ENCODE measurements around the gene BBX. TPM values are rescaled to one million over a fixed set of nuclear protein-coding genes. Genes with fewer than 3 reads are reported as not detected.
A peak's percentile ranks its signal among the peaks of the same experiment; 100 is the strongest.

The BBX gene
- total RNA-seq, 6 experiments from 2014 or later, result 40.6 to 50.3 (median 46.4) TPM

DNA sequence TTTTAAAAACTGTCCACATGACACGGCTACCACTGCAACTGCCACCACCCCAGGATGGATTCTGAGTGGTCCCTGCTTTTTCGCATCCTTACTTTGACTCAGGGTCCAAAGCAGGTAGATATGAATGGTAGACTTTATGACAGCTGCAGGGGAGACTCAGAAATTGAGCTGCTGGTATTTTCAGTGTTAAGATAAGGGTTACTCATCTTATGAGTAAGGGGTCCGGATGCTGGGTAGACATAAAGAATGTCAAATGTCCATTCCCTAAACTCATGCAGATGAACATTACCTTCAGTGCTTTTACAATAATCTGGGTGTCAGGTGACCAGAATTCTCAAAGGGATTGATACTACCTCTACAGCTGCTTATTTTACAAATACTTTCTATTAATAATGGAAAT lies 25.9 kb upstream of the BBX start:
- TF ChIP-seq, protein P1, sequence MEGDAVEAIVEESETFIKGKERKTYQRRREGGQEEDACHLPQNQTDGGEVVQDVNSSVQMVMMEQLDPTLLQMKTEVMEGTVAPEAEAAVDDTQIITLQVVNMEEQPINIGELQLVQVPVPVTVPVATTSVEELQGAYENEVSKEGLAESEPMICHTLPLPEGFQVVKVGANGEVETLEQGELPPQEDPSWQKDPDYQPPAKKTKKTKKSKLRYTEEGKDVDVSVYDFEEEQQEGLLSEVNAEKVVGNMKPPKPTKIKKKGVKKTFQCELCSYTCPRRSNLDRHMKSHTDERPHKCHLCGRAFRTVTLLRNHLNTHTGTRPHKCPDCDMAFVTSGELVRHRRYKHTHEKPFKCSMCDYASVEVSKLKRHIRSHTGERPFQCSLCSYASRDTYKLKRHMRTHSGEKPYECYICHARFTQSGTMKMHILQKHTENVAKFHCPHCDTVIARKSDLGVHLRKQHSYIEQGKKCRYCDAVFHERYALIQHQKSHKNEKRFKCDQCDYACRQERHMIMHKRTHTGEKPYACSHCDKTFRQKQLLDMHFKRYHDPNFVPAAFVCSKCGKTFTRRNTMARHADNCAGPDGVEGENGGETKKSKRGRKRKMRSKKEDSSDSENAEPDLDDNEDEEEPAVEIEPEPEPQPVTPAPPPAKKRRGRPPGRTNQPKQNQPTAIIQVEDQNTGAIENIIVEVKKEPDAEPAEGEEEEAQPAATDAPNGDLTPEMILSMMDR (IDR thresholded peaks at IDR 0.05), result no peak
- no peak overlapping the region; the same call in 1 of the 2 replicates for H3K4me3 Mint-ChIP-seq

DNA sequence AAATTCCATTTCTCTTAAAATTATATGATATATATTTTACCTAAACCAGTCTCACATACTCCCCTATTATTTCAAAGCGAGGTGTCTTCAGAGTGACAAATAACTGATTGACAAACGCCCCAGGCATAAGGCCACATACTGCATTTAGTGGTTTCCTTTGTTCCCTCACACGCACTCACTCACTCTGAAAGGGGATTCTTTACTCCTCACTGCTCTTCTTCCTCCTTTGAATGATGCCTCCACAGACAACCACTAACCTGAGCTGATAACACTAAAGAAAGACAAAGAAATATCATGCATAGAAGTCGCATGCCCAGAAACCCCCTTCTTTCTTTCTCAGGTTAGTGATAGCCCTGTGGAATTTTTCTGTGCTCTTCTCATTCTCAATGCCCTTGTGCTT lies 24.1 kb upstream of the BBX start:
- H3K9me3 Mint-ChIP-seq, result no peaks in the 10 kb centered on the region
- no peaks in the 10 kb centered on the region for H3K36me3 Mint-ChIP-seq (ENCODE audit: low read depth)
- no peak overlapping the region for H3K4me3 Mint-ChIP-seq
- no peak for DNase-seq
- H3K27me3 Mint-ChIP-seq (ENCODE audit: insufficient read depth), result no peaks in the 10 kb centered on the region; the same call in 1 of the 2 replicates
- H3K4me1 Mint-ChIP-seq (ENCODE audit: low read depth), result peaks cover 12% of the 10 kb centered on the region
- H3K27ac Mint-ChIP-seq, result no peak overlapping the region
- TF ChIP-seq, protein P1 (IDR thresholded peaks at IDR 0.05), result no peak

More for the DNA sequence above, 25.9 kb upstream of the BBX start:
- Mint-ChIP-seq H3K27me3 (ENCODE audit: insufficient read depth) (no peaks in the 10 kb centered on the region; the same call in 1 of the 2 replicates), H3K27ac (no peak overlapping the region), H3K36me3 (ENCODE audit: low read depth) (no peaks in the 10 kb centered on the region), H3K4me1 (ENCODE audit: low read depth) (peaks cover 23% of the 10 kb centered on the region), H3K9me3 (no peaks in the 10 kb centered on the region)
- no peak for DNase-seq

DNA sequence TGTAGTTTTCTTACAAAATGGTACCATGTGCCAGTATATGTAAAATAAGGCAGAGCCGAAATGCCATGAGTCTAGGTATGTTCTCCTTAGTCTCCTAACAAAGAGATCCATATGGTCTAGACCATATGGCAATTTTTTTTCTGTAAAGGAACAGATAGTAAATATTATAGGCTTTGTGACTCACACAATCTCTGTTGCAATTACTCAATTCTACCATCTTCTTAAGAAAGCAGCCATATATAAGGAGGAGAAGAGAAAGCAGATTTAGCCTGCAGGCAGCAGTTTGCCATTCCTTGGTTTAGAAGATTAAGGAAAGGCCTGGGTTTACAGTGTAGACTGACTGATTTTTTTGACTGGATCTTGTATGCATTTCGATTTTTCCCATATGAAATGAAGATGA lies 16.3 kb upstream of the BBX start:
- Mint-ChIP-seq H3K27me3 (ENCODE audit: insufficient read depth) (peaks cover 10% of the 10 kb centered on the region), H3K9me3 (no peaks in the 10 kb centered on the region), H3K36me3 (ENCODE audit: low read depth) (no peaks in the 10 kb centered on the region), H3K4me1 (ENCODE audit: low read depth) (no peaks in the 10 kb centered on the region), H3K27ac (no peak overlapping the region), H3K4me3 (no peak overlapping the region)
- DNase-seq, result no peak
- TF ChIP-seq, protein P1 (IDR thresholded peaks at IDR 0.05), result no peak

DNA sequence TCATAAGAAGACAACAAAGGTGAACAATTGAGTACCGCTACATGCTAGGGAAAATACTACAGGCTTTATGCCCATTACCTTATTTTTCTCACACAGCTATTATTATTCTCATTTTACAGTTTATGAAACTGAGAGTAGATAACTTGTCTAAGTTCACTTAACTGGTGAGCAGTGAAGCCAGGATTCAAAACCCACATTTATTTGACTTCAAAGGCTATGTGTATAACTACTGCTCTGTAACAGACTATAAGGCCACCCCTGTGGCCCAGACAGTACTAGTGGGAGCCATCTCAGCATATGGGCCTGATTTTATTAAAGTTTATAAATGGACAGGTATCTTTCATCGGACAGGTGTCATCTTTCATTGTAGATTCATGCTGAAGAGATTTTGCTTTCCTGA lies 14.4 kb upstream of the BBX start:
- H3K4me3 Mint-ChIP-seq, result no peak overlapping the region

DNA sequence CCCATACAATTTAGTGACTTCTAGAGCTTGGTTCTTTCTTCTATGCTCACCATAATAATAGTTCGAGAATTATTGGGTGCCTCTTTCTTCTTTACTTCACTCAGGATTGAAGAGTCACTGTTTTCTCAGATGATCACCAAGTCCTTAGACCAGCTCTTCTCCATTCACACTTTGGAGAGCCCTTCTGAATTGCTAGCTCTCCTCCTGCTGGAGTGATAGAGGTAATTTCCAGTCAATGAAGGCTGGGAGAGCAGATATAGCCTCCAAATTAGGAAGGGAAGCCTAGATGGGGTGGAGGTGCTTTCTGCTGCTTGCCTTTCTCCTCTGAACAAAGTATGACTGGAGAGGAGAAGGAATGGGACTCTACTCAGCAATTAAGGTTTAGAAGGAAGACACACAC lies 10.7 kb upstream of the BBX start:
- Mint-ChIP-seq H3K4me3 (no peak overlapping the region), H3K9me3 (no peaks in the 10 kb centered on the region), H3K27ac (no peak overlapping the region), H3K36me3 (ENCODE audit: low read depth) (no peaks in the 10 kb centered on the region), H3K4me1 (ENCODE audit: low read depth) (no peaks in the 10 kb centered on the region), H3K27me3 (ENCODE audit: insufficient read depth) (peaks cover 19% of the 10 kb centered on the region)
- no peak for DNase-seq
- TF ChIP-seq, protein P1 (IDR thresholded peaks at IDR 0.05), result peak; percentile 40

More for the DNA sequence above, 14.4 kb upstream of the BBX start:
- DNase-seq, result no peak
- Mint-ChIP-seq H3K27ac (no peak overlapping the region), H3K27me3 (ENCODE audit: insufficient read depth) (peaks cover 17% of the 10 kb centered on the region), H3K9me3 (no peaks in the 10 kb centered on the region), H3K36me3 (ENCODE audit: low read depth) (no peaks in the 10 kb centered on the region), H3K4me1 (ENCODE audit: low read depth) (no peaks in the 10 kb centered on the region)
- TF ChIP-seq, protein P1 (IDR thresholded peaks at IDR 0.05), result no peak

DNA sequence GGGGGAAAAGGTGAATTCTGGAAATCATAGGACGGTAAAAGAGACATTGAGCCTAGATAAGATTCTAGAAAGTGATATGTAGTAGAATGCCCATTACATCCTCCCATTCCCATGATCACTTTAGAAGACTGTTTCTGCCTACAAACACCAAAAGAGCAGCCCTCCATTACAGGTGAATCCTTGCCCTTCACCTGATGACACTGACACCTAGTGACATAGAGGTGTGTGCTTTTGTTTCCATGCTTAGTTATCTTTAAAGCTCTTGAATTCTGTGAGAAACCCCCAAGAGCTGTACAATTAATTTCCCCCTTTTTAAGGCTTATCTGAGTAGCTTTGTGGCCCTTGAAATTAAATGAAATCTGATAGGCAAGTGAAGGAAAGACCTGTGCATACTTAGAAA lies 8.3 kb upstream of the BBX start:
- Mint-ChIP-seq H3K27me3 (ENCODE audit: insufficient read depth) (peaks cover 15% of the 10 kb centered on the region), H3K27ac (no peak overlapping the region), H3K4me3 (no peak overlapping the region), H3K36me3 (ENCODE audit: low read depth) (no peaks in the 10 kb centered on the region), H3K4me1 (ENCODE audit: low read depth) (no peaks in the 10 kb centered on the region), H3K9me3 (no peaks in the 10 kb centered on the region)
- TF ChIP-seq, protein P1 (IDR thresholded peaks at IDR 0.05), result no peak
- no peak for DNase-seq

Measured in HFFc6 (cell line).